Mucosa of descending colon (tissue), 3 donors: ENCODE measurements around the gene BEST2. TPM values are rescaled to one million over a fixed set of nuclear protein-coding genes. Genes with fewer than 3 reads are reported as not detected.
"Not testable (repeated sequence)": the region's sequence is repeated elsewhere in the genome, so short reads cannot be mapped to it uniquely, and the experiment has no call there.

Experiments
- ATAC-seq: fragments of 200-7000 bp; cut with Tn5 transposase; one replicate; pipeline ENCODE4 v1.9.1; 2020; ENCODE audit warnings: mild to moderate bottlenecking, moderate library complexity
- DNase-seq, 3 donors: peaks; one replicate each; pipeline ENCODE4 v3.0.0-alpha.2; 2020
- H3K36me3 ChIP-seq: fragments of 200-600 bp; one replicate; pipeline ENCODE4 v1.8.0; 2021; ENCODE audit warnings: low read depth, mild to moderate bottlenecking
- H3K4me1 ChIP-seq: fragments of 200-600 bp; one replicate; pipeline ENCODE4 v1.8.0; 2021; ENCODE audit warnings: low read depth, mild to moderate bottlenecking
- H3K4me3 ChIP-seq: fragments of 200-600 bp; one replicate; pipeline ENCODE4 v1.8.0; 2021; ENCODE audit warnings: mild to moderate bottlenecking
- H3K9me3 ChIP-seq: fragments of 200-600 bp; one replicate; pipeline ENCODE4 v1.8.0; 2021; ENCODE audit warnings: mild to moderate bottlenecking
- CTCF ChIP-seq: fragments of 200-600 bp; IDR thresholded peaks from one replicate; pipeline ENCODE4 v1.8.0; 2022; ENCODE audit warnings: antibody characterized with exemption, mild to moderate bottlenecking
- intact Hi-C, 2 donors: fragments of 100-400 bp; cut with DNase I in 1 of 2; cut with micrococcal nuclease in 1 of 2; formaldehyde crosslinking; loops; one replicate each; pipeline versions ENCODE4 v1.11.0 to v1.11.1; 2022; cut with DNase I, micrococcal nuclease
- total RNA-seq, 3 donors: library from RNA; stranded (reverse); fragmentation: NEBNext Ultra II Directional in 2 of 3; extraction: Animal tissue kit (Norgen Biotek cat#: 25700) in 2 of 3; gene quantifications; one replicate each; pipeline versions ENCODE4 v1.2.1 to v1.2.4, GENCODE V29; 2021 to 2023
- donor health status: DM: no; HTN: no; CAD: no; lungs with moderate emphysema.
- donor health status: DM: no; HTN: no; CAD: no.
- donor health status: DM: no; HTN: yes; CAD: no.

Gene BEST2
- total RNA-seq, 3 donors from 2014 or later: 29.0 to 167 (median 32.2) TPM

GRCh38 chr19:12793290-12794195 lies 42.0 kb downstream of the BEST2 start:
- H3K36me3 ChIP-seq: no peaks in the 10 kb centered on the region
- intact Hi-C loops: no loop called here
- peaks cover 29% of the 10 kb centered on the region for H3K4me1 ChIP-seq
- ATAC-seq (peak; percentile 47), DNase-seq (peak; percentile 95 to 96 (median 96))
- H3K9me3 ChIP-seq: no peaks in the 10 kb centered on the region
- H3K4me3 ChIP-seq: peak overlapping the region; percentile 83
- TF ChIP-seq CTCF: no peak

- Histone ChIP-seq H3K9me3 (no peaks in the 10 kb centered on the region), H3K4me1 (peaks cover 26% of the 10 kb centered on the region), H3K4me3 (peak overlapping the region; percentile 83), H3K36me3 (no peaks in the 10 kb centered on the region)
- ATAC-seq (no peak), DNase-seq (no peak)
- intact Hi-C loops: no loop called here
- TF ChIP-seq CTCF: no peak
Measured at GRCh38 chr19:12794196-12794941, 42.8 kb downstream of the BEST2 start.

- Histone ChIP-seq H3K4me1 (peaks cover 28% of the 10 kb centered on the region), H3K4me3 (no peak overlapping the region), H3K36me3 (no peaks in the 10 kb centered on the region), H3K9me3 (no peaks in the 10 kb centered on the region)
- ATAC-seq (no peak), DNase-seq (peak in 2 of 3 donors; percentile 33 to 39)
- TF ChIP-seq CTCF: no peak
- intact Hi-C loops: loop anchor here (5.0 kb wide), 1 partner anchor 33 kb away; no protein-coding TSS in a partner anchor
Measured at GRCh38 chr19:12794971-12795381, 43.4 kb downstream of the BEST2 start.

- intact Hi-C loops: loop anchor here (2.0 to 5.0 kb wide), 2 partner anchors 20 to 34 kb away; no protein-coding TSS in a partner anchor
- ATAC-seq (peak; percentile 43), DNase-seq (peak; percentile 78 to 79 (median 78))
- Histone ChIP-seq H3K4me1 (peaks cover 28% of the 10 kb centered on the region), H3K36me3 (no peaks in the 10 kb centered on the region), H3K4me3 (no peak overlapping the region), H3K9me3 (no peaks in the 10 kb centered on the region)
- peak; percentile 86 for TF ChIP-seq CTCF
Measured at GRCh38 chr19:12796146-12797071, 44.8 kb downstream of the BEST2 start.

GRCh38 chr19:12797141-12797587 lies 45.6 kb downstream of the BEST2 start:
- intact Hi-C loops: loop anchor here (2.0 to 5.0 kb wide), 2 partner anchors 20 to 35 kb away; no protein-coding TSS in a partner anchor
- ATAC-seq: no peak

GRCh38 chr19:12797607-12798006 lies 46.0 kb downstream of the BEST2 start:
- not testable (repeated sequence) for DNase-seq, H3K36me3 ChIP-seq, ATAC-seq, H3K9me3 ChIP-seq, H3K4me3 ChIP-seq
- peaks cover 28% of the 10 kb centered on the region for H3K4me1 ChIP-seq
- intact Hi-C loops: loop anchor here (2.0 to 5.0 kb wide), 2 partner anchors 21 to 35 kb away; no protein-coding TSS in a partner anchor

More at GRCh38 chr19:12797141-12797587, 45.6 kb downstream of the BEST2 start:
- no peak overlapping the region for H3K4me3 ChIP-seq
- no peak for DNase-seq
- no peak for TF ChIP-seq CTCF
- H3K36me3 ChIP-seq: no peaks in the 10 kb centered on the region
- H3K9me3 ChIP-seq: no peaks in the 10 kb centered on the region
- H3K4me1 ChIP-seq: peaks cover 28% of the 10 kb centered on the region
